ENCODE measurements around the gene PTCHD4.

Gene PTCHD4

GRCh38 chr6:48099713-48100587 is 11.0 kb downstream of the PTCHD4 start:
- no peak for DNase-seq (ENCODE audit: low read depth in 2 of 2)

GRCh38 chr6:48098923-48099322 is 12.1 kb downstream of the PTCHD4 start:
- DNase-seq (ENCODE audit: low read depth in 2 of 2): no peak

DNA sequence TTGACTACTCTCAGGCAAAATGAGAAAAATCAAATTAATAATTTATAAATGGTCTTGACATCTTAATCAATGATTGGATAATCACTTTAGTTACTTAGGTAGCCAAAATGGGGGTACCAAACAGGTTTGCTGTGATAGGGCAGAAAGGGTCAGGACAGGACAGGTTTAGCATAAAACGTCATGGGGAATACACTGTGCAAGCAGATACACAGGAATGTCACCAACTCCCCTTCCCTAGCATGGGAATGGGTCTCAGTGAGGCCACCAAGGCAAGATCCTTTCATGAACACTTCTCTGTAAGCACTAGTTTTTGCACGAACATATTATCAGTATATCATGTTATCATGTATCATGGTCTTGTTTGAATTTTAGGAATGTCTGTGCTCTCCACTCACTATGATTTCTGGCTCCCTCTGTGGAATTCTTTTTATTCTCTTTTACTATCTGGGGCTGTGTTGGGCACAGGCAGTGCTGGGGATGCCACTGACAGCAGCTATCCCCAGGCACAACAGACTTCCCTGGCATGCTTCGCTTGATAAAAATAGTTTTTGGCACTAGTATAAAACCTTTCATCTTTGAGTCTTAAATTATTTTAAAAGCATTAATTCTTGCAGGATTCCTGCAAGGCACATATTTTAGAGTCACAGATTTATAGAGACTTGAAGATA is 18.3 kb downstream of the PTCHD4 start:
- DNase-seq (ENCODE audit: low read depth in 2 of 2): no peak

DNA sequence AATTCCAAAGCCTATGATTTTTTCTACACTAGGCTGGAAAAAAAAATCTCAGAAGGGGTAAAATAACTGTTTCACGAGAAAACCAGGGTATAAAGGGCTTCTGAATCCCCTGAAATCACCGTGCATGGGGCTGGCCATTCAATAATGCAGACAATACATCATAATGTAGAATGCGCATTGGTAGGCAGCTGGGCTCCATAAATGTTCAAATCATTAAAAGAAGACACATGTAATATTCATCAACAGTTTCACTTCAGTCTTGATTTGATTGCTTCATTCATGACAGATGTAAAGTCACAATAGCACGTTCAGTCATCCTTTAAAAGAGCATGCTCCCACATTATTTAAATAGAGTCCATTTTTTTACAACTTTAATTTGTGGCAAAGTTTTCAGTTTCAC is 20.5 kb downstream of the PTCHD4 start:
- DNase-seq (ENCODE audit: low read depth in 2 of 2): no peak

GRCh38 chr6:48087448-48087847 is 23.5 kb downstream of the PTCHD4 start:
- no peak for DNase-seq (ENCODE audit: low read depth in 2 of 2)

DNA sequence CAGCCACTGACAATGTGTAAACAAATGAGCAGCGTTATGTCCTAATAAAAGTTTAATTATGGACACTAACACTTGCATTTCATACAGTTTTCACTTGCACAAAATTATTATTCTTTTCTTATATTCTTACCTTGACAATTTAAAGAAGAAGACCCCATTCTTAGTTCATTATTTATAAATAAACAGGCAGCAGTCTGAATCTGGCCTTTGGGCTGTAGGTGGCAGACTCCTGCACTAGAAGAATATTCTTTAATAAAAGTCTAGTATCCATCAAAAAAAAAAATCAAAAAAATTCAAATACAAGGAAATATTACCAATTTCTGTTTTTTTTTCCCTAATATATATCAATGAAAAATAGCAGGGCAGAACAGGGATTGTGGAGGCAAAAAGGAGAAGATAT is 24.8 kb downstream of the PTCHD4 start:
- no peak for DNase-seq (ENCODE audit: low read depth in 2 of 2)

GRCh38 chr6:48085131-48085741 is 25.8 kb downstream of the PTCHD4 start:
- DNase-seq (ENCODE audit: low read depth in 2 of 2): no peak

GRCh38 chr6:48084201-48084600 is 26.8 kb downstream of the PTCHD4 start:
- DNase-seq (ENCODE audit: low read depth in 2 of 2): no peak

DNA sequence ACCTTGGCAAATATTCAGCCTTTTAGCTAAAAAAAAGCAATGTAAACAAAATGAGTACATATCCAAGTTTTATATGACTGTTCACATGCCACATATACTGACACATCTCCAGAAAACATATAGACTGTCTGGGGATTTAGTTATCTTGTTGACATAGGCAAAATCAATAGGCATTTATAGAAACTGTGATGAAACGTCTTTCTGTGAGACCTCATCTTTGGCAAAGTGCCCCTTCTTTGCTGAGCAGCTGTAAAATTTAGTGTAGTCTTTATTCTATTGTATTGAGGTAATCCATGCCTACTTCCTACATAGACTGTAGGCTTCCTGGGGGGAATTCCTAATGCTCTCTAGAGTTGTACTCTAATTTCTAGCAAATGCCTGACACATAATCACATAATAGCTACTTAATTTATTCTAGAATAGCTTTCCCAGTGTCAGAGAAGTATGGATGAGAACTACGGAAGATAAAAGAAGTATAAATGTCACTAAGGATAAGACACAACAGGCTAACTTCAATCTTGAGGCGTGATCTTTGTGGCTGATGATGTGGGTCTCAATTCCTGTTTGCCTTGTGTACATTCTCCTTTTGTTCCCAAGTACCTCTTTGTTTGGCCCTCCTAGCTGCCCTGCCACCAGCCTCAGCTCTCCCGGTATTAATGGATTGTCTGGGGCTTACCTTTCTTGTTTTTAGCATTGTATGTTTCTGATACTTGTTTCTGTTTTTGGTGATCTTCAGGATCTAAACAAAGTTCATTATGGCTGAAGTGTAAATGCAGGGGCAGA is 30.6 kb downstream of the PTCHD4 start:
- DNase-seq (ENCODE audit: low read depth in 2 of 2): no peak

- DNase-seq (ENCODE audit: low read depth in 2 of 2): no peak
Measured at GRCh38 chr6:48078120-48078519, 32.9 kb downstream of the PTCHD4 start.

DNA sequence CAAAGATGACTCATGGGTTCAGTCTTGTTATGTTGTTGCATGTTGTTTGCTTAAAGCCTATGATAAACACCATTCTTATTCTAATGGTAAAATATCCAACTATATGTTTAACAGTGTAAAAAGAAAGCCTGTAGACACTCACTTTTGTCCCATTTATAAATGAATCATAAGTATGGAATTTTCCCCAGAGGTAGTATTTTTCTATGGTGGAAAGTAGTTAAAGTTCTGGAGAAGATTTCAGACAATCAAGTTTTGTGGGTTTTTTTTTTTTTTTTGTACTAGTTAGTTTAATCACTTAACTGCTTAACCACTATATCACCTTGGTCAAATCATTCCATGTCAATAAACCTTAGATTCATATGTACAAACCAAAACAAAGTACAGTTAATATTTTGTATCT is 35.8 kb downstream of the PTCHD4 start:
- no peak for DNase-seq (ENCODE audit: low read depth in 2 of 2)

DNA sequence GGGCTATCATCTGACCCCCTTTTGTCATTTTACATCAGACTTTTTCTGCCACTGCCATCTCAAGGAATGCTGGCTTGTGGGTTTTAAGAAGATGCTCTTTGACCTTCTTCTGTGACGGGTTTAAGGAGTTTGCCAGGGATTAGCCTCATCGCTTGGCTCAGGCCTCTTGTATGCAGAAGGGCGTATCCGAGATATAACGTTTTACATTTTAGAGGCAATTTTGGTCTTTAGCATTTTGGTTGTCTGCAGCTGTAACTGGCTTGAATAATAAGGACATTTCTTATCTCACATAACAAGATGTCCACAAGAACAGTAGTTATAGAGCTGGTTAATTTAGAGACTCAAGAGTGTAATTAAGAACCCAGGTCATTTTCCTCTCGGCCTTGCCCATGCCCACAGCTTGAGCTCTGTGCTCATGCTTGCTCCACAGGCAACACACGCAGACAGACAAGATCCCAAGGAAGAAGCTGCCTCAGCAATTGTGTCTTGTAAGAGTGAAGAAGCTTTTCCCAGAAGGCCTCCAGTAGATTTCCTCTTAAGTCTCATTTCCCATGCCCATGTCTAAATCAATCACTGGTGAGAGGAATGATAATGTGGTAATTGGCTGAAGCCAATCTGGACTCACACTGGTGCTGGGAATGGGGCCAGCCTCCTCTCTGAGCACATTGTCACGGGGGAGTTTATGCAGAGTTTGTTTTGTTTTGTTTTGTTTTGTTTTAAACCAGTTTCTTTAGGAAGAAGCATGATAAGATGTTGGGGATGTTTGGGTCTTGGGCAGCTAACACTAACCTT is 36.8 kb downstream of the PTCHD4 start:
- DNase-seq (ENCODE audit: low read depth in 2 of 2): no peak

- no peak for DNase-seq (ENCODE audit: low read depth in 2 of 2)
Measured at GRCh38 chr6:48071833-48072232, 39.2 kb downstream of the PTCHD4 start.

DNA sequence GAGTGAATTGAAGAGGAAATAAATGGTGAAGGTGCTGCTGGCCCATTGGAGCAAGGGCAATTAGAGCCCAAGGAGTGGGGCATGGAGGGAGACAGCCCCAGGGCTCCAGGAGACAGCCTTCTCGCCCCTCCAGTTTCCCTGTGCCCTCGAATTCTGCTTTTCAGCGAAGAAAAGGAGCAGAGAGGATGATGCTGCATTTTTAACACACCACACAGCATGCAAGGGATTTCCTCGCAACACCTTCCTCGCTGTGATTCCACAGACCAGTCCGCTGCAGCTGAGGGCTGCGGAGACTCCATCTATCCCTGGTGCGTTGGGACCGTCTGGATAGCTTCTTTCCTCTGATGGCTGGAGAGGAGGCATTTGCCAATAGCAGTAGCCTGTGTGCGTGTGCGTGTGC is 41.7 kb downstream of the PTCHD4 start:
- DNase-seq (ENCODE audit: low read depth in 2 of 2): no peak

GRCh38 chr6:48068278-48069251 is 42.4 kb downstream of the PTCHD4 start:
- DNase-seq (ENCODE audit: low read depth in 2 of 2): no peak

DNA sequence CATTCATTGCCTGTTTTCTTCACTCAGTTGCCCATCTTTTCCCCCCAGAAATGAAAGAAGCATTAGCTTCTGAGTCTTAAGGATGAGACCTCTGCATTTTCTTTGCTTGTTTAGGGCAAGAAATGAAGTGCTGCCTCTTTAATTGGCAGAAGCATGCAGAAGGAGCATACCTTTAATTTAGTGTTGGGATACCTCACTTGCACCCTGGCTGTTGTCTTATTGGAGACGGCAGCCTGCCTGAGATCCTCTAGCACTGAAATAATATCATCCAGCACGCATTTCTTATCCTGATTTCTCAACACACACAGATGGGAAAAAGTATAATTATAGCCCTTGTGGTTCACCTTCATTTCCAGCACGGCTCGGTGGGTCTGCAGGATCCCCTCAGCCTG is 43.1 kb downstream of the PTCHD4 start:
- no peak for DNase-seq (ENCODE audit: low read depth in 2 of 2)

GRCh38 chr6:48067148-48067712 is 43.8 kb downstream of the PTCHD4 start:
- no peak for DNase-seq (ENCODE audit: low read depth in 2 of 2)

DNA sequence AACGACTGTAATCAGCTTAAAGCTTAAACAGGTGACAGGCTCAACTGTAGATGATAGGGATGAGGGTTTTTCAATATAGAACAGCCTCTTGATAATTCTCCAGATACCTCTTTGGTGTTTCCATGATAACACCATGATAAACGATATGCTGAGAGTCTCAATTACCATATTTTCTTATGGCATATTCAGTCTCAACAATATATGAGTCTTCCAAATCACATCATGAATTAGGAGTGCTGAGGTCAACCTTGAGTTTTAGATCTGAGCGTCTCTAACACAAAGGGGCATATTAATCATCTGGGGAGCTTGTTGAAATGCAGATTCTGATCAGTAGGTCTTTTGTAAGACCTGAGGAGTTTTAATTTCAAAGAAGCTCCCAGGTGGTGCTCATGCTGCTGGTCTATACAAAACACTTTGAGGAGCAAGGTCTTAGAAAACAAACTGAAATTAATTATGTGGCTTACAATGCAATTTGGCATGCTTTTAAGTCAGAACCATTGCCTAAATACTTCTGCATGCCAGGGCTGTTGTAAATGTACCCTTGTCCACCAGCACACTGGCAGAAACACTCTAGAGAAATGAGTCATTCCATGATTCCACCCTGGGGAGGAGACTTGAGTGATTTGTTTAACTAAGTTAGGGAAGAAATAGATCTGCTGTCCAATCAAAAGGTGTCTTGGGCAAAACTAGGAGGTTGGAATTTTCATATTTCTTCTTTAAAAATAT is 49.6 kb downstream of the PTCHD4 start:
- no peak for DNase-seq (ENCODE audit: low read depth in 2 of 2)

Measured in stimulated activated CD4-positive, alpha-beta T cell treated with anti-CD3 and anti-CD28 coated beads, Interleukin-4, amount 100 ng/mL, for 48 hours (primary cell).